SK-N-SH (cell line): ENCODE measurements around the gene STMND1. TPM values are rescaled to one million over a fixed set of nuclear protein-coding genes. Genes with fewer than 3 reads are reported as not detected.

Source experiments
- CTCF ChIA-PET: fragments of 300-600, 350-600 bp; formaldehyde crosslinking; extraction: SDS; loops from one replicate; lab custom pipeline; 2021; lab: Yijun Ruan, JAX
- POLR2A ChIA-PET: fragments of 350-600 bp; sonication (Branson Sonifier 250); formaldehyde crosslinking; extraction: SDS; loops from one replicate; lab custom pipeline; 2020; ENCODE audit warnings: antibody characterized with exemption, inconsistent platforms; lab: Yijun Ruan, JAX
- DNase-seq: peaks from one replicate; pipeline ENCODE4 v3.0.0; 2012
- H2AFZ ChIP-seq: fragments of 200-600 bp; sonication (generic); 2 replicates; pipeline ENCODE4 v1.8.1; 2016; ENCODE audit warnings: antibody characterized with exemption, mild to moderate bottlenecking, low read depth
- H3F3A ChIP-seq: fragments of 200-600 bp; sonication (generic); replicated peaks from 2 replicates; pipeline ENCODE3; 2016; ENCODE audit warnings: antibody characterized with exemption, mild to moderate bottlenecking; ENCODE audit not compliant: insufficient read depth
- H3K27ac ChIP-seq, 2 experiments: fragments of 200-500 bp in 1 of 2; fragments of 200-600 bp in 1 of 2; sonication (Bioruptor generic) in 1 of 2; sonication (generic), shearing (Covaris generic) in 1 of 2; 2 replicates each; pipeline versions ENCODE4 v1.5.1 to v1.6.1; 2014 to 2016; ENCODE audit warnings: low read depth in 2 of 2, inconsistent platforms in 1 of 2, low read length in 1 of 2, mild to moderate bottlenecking in 1 of 2, mixed read lengths in 1 of 2
- H3K27me3 ChIP-seq: fragments of 200-600 bp; sonication (generic), shearing (Covaris generic); 2 replicates; pipeline ENCODE4 v1.6.1; 2016; ENCODE audit warnings: mixed run types; ENCODE audit not compliant: insufficient read depth
- H3K36me3 ChIP-seq, 2 experiments: fragments of 200-500 bp in 1 of 2; fragments of 200-600 bp in 1 of 2; sonication (Bioruptor generic) in 1 of 2; sonication (generic) in 1 of 2; replicated peaks in 1 of 2; 2 replicates each; pipeline versions ENCODE3 to v1.5.1; 2014 to 2016; ENCODE audit warnings: low read length in 1 of 2, mild to moderate bottlenecking in 1 of 2; ENCODE audit not compliant: insufficient read depth in 2 of 2, control insufficient read depth in 1 of 2
- H3K4me1 ChIP-seq, 2 experiments: fragments of 200-500 bp in 1 of 2; fragments of 200-600 bp in 1 of 2; sonication (Bioruptor generic) in 1 of 2; sonication (generic), shearing (Covaris generic) in 1 of 2; 2 replicates each; pipeline versions ENCODE4 v1.5.1 to v1.6.1; 2014 to 2016; ENCODE audit warnings: low read depth in 1 of 2, low read length in 1 of 2, mixed run types in 1 of 2; ENCODE audit not compliant: insufficient read depth in 2 of 2, control insufficient read depth in 1 of 2
- H3K4me2 ChIP-seq: fragments of 200-600 bp; sonication (generic), shearing (Covaris generic); 2 replicates; pipeline ENCODE4 v1.6.1; 2017; ENCODE audit warnings: mixed run types
- H3K4me3 ChIP-seq, 2 experiments: fragments of 200-500 bp in 1 of 2; fragments of 200-600 bp in 1 of 2; sonication (Bioruptor generic) in 1 of 2; sonication (generic), shearing (Covaris generic) in 1 of 2; 2 replicates each; pipeline versions ENCODE4 v1.5.1 to v1.8.1; 2014 to 2016; ENCODE audit warnings: low read depth in 2 of 2, inconsistent platforms in 1 of 2, low read length in 1 of 2, mild to moderate bottlenecking in 1 of 2, mixed read lengths in 1 of 2, moderate library complexity in 1 of 2
- H3K79me2 ChIP-seq: fragments of 200-600 bp; sonication (generic); 2 replicates; pipeline ENCODE4 v1.8.1; 2017; ENCODE audit warnings: mild to moderate bottlenecking; ENCODE audit not compliant: insufficient read depth
- H3K9ac ChIP-seq: fragments of 200-600 bp; sonication (generic); 2 replicates; pipeline ENCODE4 v1.6.1; 2017; ENCODE audit warnings: mixed run types
- H3K9me2 ChIP-seq: fragments of 200-600 bp; sonication (generic); 2 replicates; pipeline ENCODE4 v1.6.1; 2017; ENCODE audit warnings: mixed run types
- H3K9me3 ChIP-seq: fragments of 200-600 bp; sonication (generic); 2 replicates; pipeline ENCODE4 v1.6.1; 2017; ENCODE audit warnings: mixed run types, mild to moderate bottlenecking, moderate library complexity
- H4K20me1 ChIP-seq: fragments of 200-600 bp; sonication (generic); 2 replicates; pipeline ENCODE4 v1.6.1; 2017; ENCODE audit warnings: mild to moderate bottlenecking, mixed run types; ENCODE audit not compliant: insufficient read depth
- CTCF ChIP-seq: fragments of 200-600 bp; sonication (generic); IDR thresholded peaks from 2 replicates; pipeline ENCODE4 v1.6.1; 2017; ENCODE audit warnings: antibody characterized with exemption, mild to moderate bottlenecking, moderate library complexity
- FOSL2 ChIP-seq: IDR thresholded peaks from 2 replicates; pipeline ENCODE4 v1.4.0; 2012; ENCODE audit warnings: low read depth, mild to moderate bottlenecking, moderate library complexity, borderline replicate concordance
- GATA2 ChIP-seq: sonication (generic); formaldehyde crosslinking; IDR thresholded peaks from 2 replicates; pipeline ENCODE4 v1.5.0; 2020; ENCODE audit warnings: mild to moderate bottlenecking, missing genetic modification reagents
- JUND ChIP-seq: IDR thresholded peaks from 2 replicates; pipeline ENCODE4 v1.4.0; 2012
- MAX ChIP-seq: IDR thresholded peaks from 2 replicates; pipeline ENCODE4 v1.4.0; 2012; ENCODE audit warnings: low read depth
- NFIC ChIP-seq: IDR thresholded peaks from 2 replicates; pipeline ENCODE4 v1.4.0; 2012; ENCODE audit warnings: borderline replicate concordance
- NRF1 ChIP-seq: IDR thresholded peaks from 2 replicates; pipeline ENCODE4 v1.6.1; 2012; ENCODE audit warnings: low read depth, mild to moderate bottlenecking, low read length
- RAD21 ChIP-seq: IDR thresholded peaks from 2 replicates; pipeline ENCODE4 v1.6.1; 2012; ENCODE audit warnings: mild to moderate bottlenecking, low read length
- RCOR1 ChIP-seq: fragments of 150-350 bp; IDR thresholded peaks from 2 replicates; pipeline ENCODE4 v1.6.1; 2017; ENCODE audit warnings: antibody characterized with exemption, low read length
- REST ChIP-seq: IDR thresholded peaks from 2 replicates; pipeline ENCODE4 v1.6.1; 2012; ENCODE audit warnings: mild to moderate bottlenecking, low read depth, low read length, moderate library complexity
- RXRA ChIP-seq: IDR thresholded peaks from 2 replicates; pipeline ENCODE4 v1.4.0; 2012; ENCODE audit warnings: low read depth, mild to moderate bottlenecking, borderline replicate concordance
- TEAD4 ChIP-seq: IDR thresholded peaks from 2 replicates; pipeline ENCODE4 v1.4.0; 2012; ENCODE audit warnings: mild to moderate bottlenecking, borderline replicate concordance; ENCODE audit not compliant: insufficient read depth
- YY1 ChIP-seq: IDR thresholded peaks from 2 replicates; pipeline ENCODE4 v1.4.0; 2012; ENCODE audit warnings: low read depth, mild to moderate bottlenecking
- WGBS: methylation state at CpG from one replicate; pipeline ENCODE4 v1.1.6; 2017; ENCODE audit warnings: low lambda C conversion rate; 5-methylcytosine and 5-hydroxymethylcytosine counted together
- polyA plus RNA-seq, 3 experiments: library from polyadenylated mRNA; depleted of rRNA; stranded (reverse); fragments of >200 nt; gene quantifications; 2 replicates each; pipeline ENCODE4 v1.2.3, GENCODE V29; 2012

STMND1 gene
- polyA plus RNA-seq, 1 of the 3 experiments (the other 2 are of a cell fraction), result not detected

GRCh38 chr6:17097982-17098381 lies 3.9 kb upstream of the STMND1 start (continued):
- no peak for TF ChIP-seq GATA2
- TF ChIP-seq TEAD4, result no peak
- TF ChIP-seq REST, result no peak
- TF ChIP-seq RXRA, result no peak
- TF ChIP-seq NRF1, result no peak
- no peak for TF ChIP-seq MAX
- TF ChIP-seq CTCF, result no peak
- TF ChIP-seq NFIC, result no peak
- TF ChIP-seq RAD21, result no peak
- no peak for TF ChIP-seq FOSL2
- no peak for TF ChIP-seq YY1
- no peak for TF ChIP-seq RCOR1

- Histone ChIP-seq H3K9ac (no peak overlapping the region), H3K27me3 (peaks cover 17% of the 10 kb centered on the region; the same call in 1 of the 2 replicates), H3K9me2 (no peaks in the 10 kb centered on the region), H3K79me2 (no peaks in the 10 kb centered on the region; the same call in 1 of the 2 replicates), H3K4me3 (no peak overlapping the region), H2AFZ (no peak overlapping the region), H3K9me3 (no peaks in the 10 kb centered on the region), H3K4me1 (peaks cover 0 to 5% of the 10 kb centered on the region in 2 experiments; a peak in 1 of 4 replicates), H3K4me2 (no peak overlapping the region), H3K27ac (no peak overlapping the region), H4K20me1 (no peaks in the 10 kb centered on the region), H3K36me3 (no peaks in the 10 kb centered on the region), H3F3A (no peaks in the 10 kb centered on the region)
- no peak for DNase-seq
- TF ChIP-seq FOSL2 (peak; percentile 66), NFIC (no peak), JUND (peak; percentile 41; the same call in 1 of the 2 replicates)
- ChIA-PET POLR2A (no interaction called here), CTCF (interaction anchor here (2.7 kb wide), 1 partner anchor 12 kb away, joined by 12 read pairs; no protein-coding TSS in a partner anchor)
- 41% methylated on average over 4 of the region's 4 CpGs for WGBS
Observed at GRCh38 chr6:17098538-17098937, 3.3 kb upstream of the STMND1 start.
